ENCODE measurements around the gene SECTM1. TPM values are rescaled to one million over a fixed set of nuclear protein-coding genes. Genes with fewer than 3 reads are reported as not detected.
A peak's percentile ranks its signal among the peaks of the same experiment; 100 is the strongest.

The SECTM1 gene
- total RNA-seq, 1 experiment from 2014 or later = 61.7 TPM

GRCh38 chr17:82273327-82274133 is 60.0 kb downstream of the SECTM1 start, which contains the start of gene CSNK1D:
Gene CSNK1D, minus strand, starts transcription at chr17:82273700. Its CDS starts 319 bp downstream, at chr17:82273381.
- H2AFZ ChIP-seq (ENCODE audit: low read length) = peak within 1 kb of the TSS; percentile 89
- CTCF ChIA-PET = no interaction called here
- intact Hi-C loops (cut with micrococcal nuclease) = no loop called here

GRCh38 chr17:82272495-82273326 is 60.9 kb downstream of the SECTM1 start:
- POLR2A ChIA-PET (ENCODE audit: unreplicated experiment) = no interaction called here
- Histone ChIP-seq H3K4me2 (ENCODE audit: low read length) (peak overlapping the region; percentile 99), H3K9me3 (ENCODE audit: low read length) (no peaks in the 10 kb centered on the region), H3K27ac (ENCODE audit: low read length) (peak overlapping the region; percentile 81), H3K36me3 (ENCODE audit: low read depth, low read length) (peaks cover 10% of the 10 kb centered on the region; the same call in 1 of the 2 replicates), H2AFZ (ENCODE audit: low read length) (peak overlapping the region; percentile 89; the same call in 1 of the 2 replicates), H3K79me2 (ENCODE audit: low read length) (peaks cover 65% of the 10 kb centered on the region), H3K27me3 (ENCODE audit: low read length) (no peaks in the 10 kb centered on the region), H3K9me2 (replicated peaks; ENCODE audit: low read length) (no peaks in the 10 kb centered on the region), H3K4me3 (ENCODE audit: low read length) (peak overlapping the region; percentile 98), H3F3A (ENCODE audit: low read length, unreplicated experiment) (peaks cover 12% of the 10 kb centered on the region), H3K9ac (ENCODE audit: low read length) (peak overlapping the region; percentile 99), H4K20me1 (ENCODE audit: low read length) (peaks cover 49% of the 10 kb centered on the region), H3K4me1 (ENCODE audit: insufficient read depth, low read length) (peaks cover 57% of the 10 kb centered on the region)
- CTCF ChIA-PET = no interaction called here
- intact Hi-C loops (cut with micrococcal nuclease) = no loop called here
- DNase-seq (no peak), ATAC-seq (peak; percentile 4)
- no peak for TF ChIP-seq EZH2 (IDR thresholded peaks at IDR 0.05; ENCODE audit: low read length, unreplicated experiment)
- no peak for TF ChIP-seq EZH2phosphoT487 (IDR thresholded peaks at IDR 0.05; ENCODE audit: borderline replicate concordance, low read length)
- TF ChIP-seq CTCF (conservative IDR thresholded peaks at IDR 0.05; ENCODE audit: low read depth, low read length) = no peak
- TSS peak; percentile 24 for BruUV-seq (replicated peaks)

More at GRCh38 chr17:82273327-82274133, 60.0 kb downstream of the SECTM1 start, which contains the start of gene CSNK1D:
- peak within 1 kb of the TSS; percentile 81 for H3K27ac ChIP-seq (ENCODE audit: low read length)
- ATAC-seq = peak; percentile 81
- peaks cover 57% of the 10 kb centered on the region for H3K79me2 ChIP-seq (ENCODE audit: low read length)
- peak within 1 kb of the TSS; percentile 98 for H3K4me3 ChIP-seq (ENCODE audit: low read length)
- peaks cover 49% of the 10 kb centered on the region for H3K4me1 ChIP-seq (ENCODE audit: insufficient read depth, low read length)
- peak; percentile 81 for DNase-seq
- peaks cover 6% of the 10 kb centered on the region for H3F3A ChIP-seq (ENCODE audit: low read length, unreplicated experiment)
- peaks cover 10% of the 10 kb centered on the region; the same call in 1 of the 2 replicates for H3K36me3 ChIP-seq (ENCODE audit: low read depth, low read length)
- peak within 1 kb of the TSS; percentile 99 for H3K9ac ChIP-seq (ENCODE audit: low read length)
- no TSS peak for BruUV-seq (replicated peaks)
- H4K20me1 ChIP-seq (ENCODE audit: low read length) = peaks cover 41% of the 10 kb centered on the region
- H3K27me3 ChIP-seq (ENCODE audit: low read length) = no peaks in the 10 kb centered on the region
- H3K4me2 ChIP-seq (ENCODE audit: low read length) = peak within 1 kb of the TSS; percentile 99
- H3K9me2 ChIP-seq (replicated peaks; ENCODE audit: low read length) = no peaks in the 10 kb centered on the region
- POLR2A ChIA-PET (ENCODE audit: unreplicated experiment) = interaction anchor here (0.6 kb wide), 1 partner anchor 39 kb away, joined by 3 read pairs; no protein-coding TSS in a partner anchor
- TF ChIP-seq CTCF (conservative IDR thresholded peaks at IDR 0.05; ENCODE audit: low read depth, low read length) = no peak
- TF ChIP-seq EZH2 (IDR thresholded peaks at IDR 0.05; ENCODE audit: low read length, unreplicated experiment) = no peak
- TF ChIP-seq EZH2phosphoT487 (IDR thresholded peaks at IDR 0.05; ENCODE audit: borderline replicate concordance, low read length) = no peak
- no peaks in the 10 kb centered on the region for H3K9me3 ChIP-seq (ENCODE audit: low read length)

All from PC-3 (cell line).